ENCODE measurements around the gene TMEM200B. TPM values are rescaled to one million over a fixed set of nuclear protein-coding genes. Genes with fewer than 3 reads are reported as not detected.

TMEM200B gene
- total and polyA plus RNA-seq, 2 donors: 20.4 to 40.7 TPM

GRCh38 chr1:29125788-29126187 lies 2.1 kb upstream of the TMEM200B start:
- Histone ChIP-seq H3K4me3 (ENCODE audit: low read depth, low read length) (no peak overlapping the region), H3K36me3 (ENCODE audit: insufficient read depth) (no peaks in the 10 kb centered on the region), H3K27ac (ENCODE audit: low read depth) (no peak overlapping the region), H3K4me1 (ENCODE audit: insufficient read depth) (peaks cover 3% of the 10 kb centered on the region)
- 74% methylated on average over 6 of the region's 6 CpGs for WGBS
- DNase-seq (ENCODE audit: extremely low spot score): no peak

- peaks cover 3% of the 10 kb centered on the region for H3K4me1 ChIP-seq (ENCODE audit: insufficient read depth)
Measured at GRCh38 chr1:29125237-29125641, 1.5 kb upstream of the TMEM200B start.

GRCh38 chr1:29124366-29125236 lies 898 bp upstream of the TMEM200B start:
- Histone ChIP-seq H3K4me3 (ENCODE audit: low read depth, low read length) (peak overlapping the region; percentile 52), H3K36me3 (ENCODE audit: insufficient read depth) (no peaks in the 10 kb centered on the region), H3K4me1 (ENCODE audit: insufficient read depth) (peaks cover 3% of the 10 kb centered on the region), H3K27ac (ENCODE audit: low read depth) (peak overlapping the region; percentile 91)
- WGBS: 2% methylated on average over 85 of the region's 85 CpGs
- DNase-seq (ENCODE audit: extremely low spot score): peak; percentile 55

More at GRCh38 chr1:29125237-29125641, 1.5 kb upstream of the TMEM200B start:
- peak overlapping the region; percentile 91 for H3K27ac ChIP-seq (ENCODE audit: low read depth)
- peak overlapping the region; percentile 52 for H3K4me3 ChIP-seq (ENCODE audit: low read depth, low read length)
- H3K36me3 ChIP-seq (ENCODE audit: insufficient read depth): no peaks in the 10 kb centered on the region
- no peak for DNase-seq (ENCODE audit: extremely low spot score)
- whole genome bisulfite sequencing: 30% methylated on average over 14 of the region's 14 CpGs

- H3K36me3 ChIP-seq (ENCODE audit: insufficient read depth): no peaks in the 10 kb centered on the region
- whole genome bisulfite sequencing: 4% methylated on average over 70 of the region's 70 CpGs
- H3K27ac ChIP-seq (ENCODE audit: low read depth): peak overlapping the region; percentile 91
- H3K4me1 ChIP-seq (ENCODE audit: insufficient read depth): peaks cover 3% of the 10 kb centered on the region
- DNase-seq (ENCODE audit: extremely low spot score): no peak
- peak overlapping the region; percentile 52 for H3K4me3 ChIP-seq (ENCODE audit: low read depth, low read length)
Measured at GRCh38 chr1:29123053-29123886, 433 bp downstream of the TMEM200B start.

- 2% methylated on average over 34 of the region's 34 CpGs for WGBS
- H3K4me1 ChIP-seq (ENCODE audit: insufficient read depth): peaks cover 3% of the 10 kb centered on the region
- no peaks in the 10 kb centered on the region for H3K36me3 ChIP-seq (ENCODE audit: insufficient read depth)
- H3K4me3 ChIP-seq (ENCODE audit: low read depth, low read length): peak overlapping the region; percentile 52
- DNase-seq (ENCODE audit: extremely low spot score): no peak
- peak overlapping the region; percentile 91 for H3K27ac ChIP-seq (ENCODE audit: low read depth)
Measured at GRCh38 chr1:29122682-29123052, 1.0 kb downstream of the TMEM200B start.

GRCh38 chr1:29121936-29122681 lies 1.6 kb downstream of the TMEM200B start:
- peaks cover 3% of the 10 kb centered on the region for H3K4me1 ChIP-seq (ENCODE audit: insufficient read depth)

GRCh38 chr1:29121516-29121935 lies 2.2 kb downstream of the TMEM200B start:
- H3K27ac ChIP-seq (ENCODE audit: low read depth): peak overlapping the region; percentile 42
- no peak for DNase-seq (ENCODE audit: extremely low spot score)
- peaks cover 3% of the 10 kb centered on the region for H3K4me1 ChIP-seq (ENCODE audit: insufficient read depth)
- no peaks in the 10 kb centered on the region for H3K36me3 ChIP-seq (ENCODE audit: insufficient read depth)
- peak overlapping the region; percentile 52 for H3K4me3 ChIP-seq (ENCODE audit: low read depth, low read length)
- 1% methylated on average over 59 of the region's 59 CpGs for WGBS

More at GRCh38 chr1:29121936-29122681, 1.6 kb downstream of the TMEM200B start:
- H3K4me3 ChIP-seq (ENCODE audit: low read depth, low read length): peak overlapping the region; percentile 52
- under 1% methylated on average over 81 of the region's 81 CpGs for WGBS
- H3K27ac ChIP-seq (ENCODE audit: low read depth): peak overlapping the region; percentile 91
- no peaks in the 10 kb centered on the region for H3K36me3 ChIP-seq (ENCODE audit: insufficient read depth)
- DNase-seq (ENCODE audit: extremely low spot score): no peak

- 28% methylated on average over 42 of the region's 42 CpGs for WGBS
- H3K27ac ChIP-seq (ENCODE audit: low read depth): no peak overlapping the region
Measured at GRCh38 chr1:29120947-29121485, 2.7 kb downstream of the TMEM200B start.

GRCh38 chr1:29120367-29120766 lies 3.3 kb downstream of the TMEM200B start:
- 80% methylated on average over 6 of the region's 6 CpGs for WGBS
- H3K4me3 ChIP-seq (ENCODE audit: low read depth, low read length): no peak overlapping the region
- DNase-seq (ENCODE audit: extremely low spot score): no peak

More at GRCh38 chr1:29120947-29121485, 2.7 kb downstream of the TMEM200B start:
- Histone ChIP-seq H3K4me3 (ENCODE audit: low read depth, low read length) (peak overlapping the region; percentile 52), H3K36me3 (ENCODE audit: insufficient read depth) (no peaks in the 10 kb centered on the region), H3K4me1 (ENCODE audit: insufficient read depth) (peaks cover 3% of the 10 kb centered on the region)
- DNase-seq (ENCODE audit: extremely low spot score): no peak

GRCh38 chr1:29119121-29119929 lies 4.4 kb downstream of the TMEM200B start:
- Histone ChIP-seq H3K4me3 (ENCODE audit: low read depth, low read length) (no peak overlapping the region), H3K36me3 (ENCODE audit: insufficient read depth) (no peaks in the 10 kb centered on the region), H3K27ac (ENCODE audit: low read depth) (peak overlapping the region; percentile 12), H3K4me1 (ENCODE audit: insufficient read depth) (peaks cover 3% of the 10 kb centered on the region)
- no peak for DNase-seq (ENCODE audit: extremely low spot score)
- 42% methylated on average over 12 of the region's 12 CpGs for WGBS

More at GRCh38 chr1:29120367-29120766, 3.3 kb downstream of the TMEM200B start:
- Histone ChIP-seq H3K4me1 (ENCODE audit: insufficient read depth) (peaks cover 3% of the 10 kb centered on the region), H3K27ac (ENCODE audit: low read depth) (no peak overlapping the region), H3K36me3 (ENCODE audit: insufficient read depth) (no peaks in the 10 kb centered on the region)

GRCh38 chr1:29117381-29117780 lies 6.3 kb downstream of the TMEM200B start:
- 72% methylated on average over 2 of the region's 2 CpGs for WGBS
- DNase-seq (ENCODE audit: extremely low spot score): no peak
- peaks cover 3% of the 10 kb centered on the region for H3K4me1 ChIP-seq (ENCODE audit: insufficient read depth)
- H3K4me3 ChIP-seq (ENCODE audit: low read depth, low read length): no peak overlapping the region
- no peaks in the 10 kb centered on the region for H3K36me3 ChIP-seq (ENCODE audit: insufficient read depth)
- H3K27ac ChIP-seq (ENCODE audit: low read depth): no peak overlapping the region

- H3K36me3 ChIP-seq (ENCODE audit: insufficient read depth): no peaks in the 10 kb centered on the region
- no peak for DNase-seq (ENCODE audit: extremely low spot score)
- H3K4me3 ChIP-seq (ENCODE audit: low read depth, low read length): no peak overlapping the region
- H3K27ac ChIP-seq (ENCODE audit: low read depth): no peak overlapping the region
- 94% methylated on average over 1 of the region's 1 CpG for WGBS
- no peaks in the 10 kb centered on the region for H3K4me1 ChIP-seq (ENCODE audit: insufficient read depth)
Measured at GRCh38 chr1:29114654-29115053, 9.0 kb downstream of the TMEM200B start.

Measured in urinary bladder (tissue), 4 donors.